ENCODE measurements around the gene MARK1. TPM values are rescaled to one million over a fixed set of nuclear protein-coding genes. Genes with fewer than 3 reads are reported as not detected.
A peak's percentile ranks its signal among the peaks of the same experiment; 100 is the strongest.

MARK1 gene
- total RNA-seq, 1 experiment from 2014 or later = 0.40 TPM

DNA sequence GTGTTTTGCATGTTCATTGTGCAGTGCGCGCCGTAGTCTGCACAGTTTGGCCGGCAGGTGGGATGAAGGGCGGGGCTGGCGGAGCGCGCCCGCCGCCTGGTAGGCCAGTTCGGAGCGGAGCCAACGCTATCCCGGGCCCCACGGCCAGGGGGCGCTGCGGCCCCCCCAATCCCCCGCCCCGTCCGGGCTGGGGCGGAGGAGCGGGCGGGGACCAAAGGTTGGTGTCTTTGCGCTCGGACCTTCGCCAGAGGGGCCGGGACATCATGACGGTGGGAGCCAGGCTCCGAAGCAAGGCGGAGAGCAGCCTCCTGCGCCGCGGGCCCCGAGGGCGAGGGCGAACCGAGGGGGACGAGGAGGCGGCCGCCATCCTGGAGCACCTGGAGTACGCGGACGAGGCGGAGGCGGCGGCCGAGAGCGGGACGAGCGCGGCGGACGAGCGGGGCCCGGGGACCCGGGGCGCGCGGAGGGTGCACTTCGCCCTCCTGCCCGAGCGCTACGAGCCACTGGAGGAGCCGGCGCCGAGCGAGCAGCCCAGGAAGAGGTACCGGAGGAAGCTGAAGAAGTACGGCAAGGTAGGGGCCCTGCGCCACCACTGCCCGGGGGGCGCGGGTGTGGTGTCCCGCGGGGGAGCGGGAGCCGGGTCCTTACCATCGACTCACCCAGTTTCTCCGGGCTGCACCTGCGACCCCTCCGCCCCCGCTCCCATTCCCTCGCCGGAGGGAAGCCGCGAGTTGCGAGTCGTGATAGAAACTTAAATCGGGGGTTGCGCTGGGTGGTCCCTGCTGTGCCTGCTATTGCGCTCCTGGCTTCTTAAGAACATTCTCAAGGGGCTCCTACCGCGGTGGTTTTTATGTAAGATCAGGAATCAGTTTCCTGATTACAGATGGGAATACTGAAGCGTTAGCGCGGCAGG, 162.5 kb downstream of the MARK1 start, which contains the start of gene C1orf115:
Gene C1orf115 (plus strand): TSS at position 224 of the 913 bp plus-strand sequence. CDS start 40 bp downstream, at position 264.
- no peaks in the 10 kb centered on the region for H3K9me3 ChIP-seq (ENCODE audit: low read length)
- H4K20me1 ChIP-seq (ENCODE audit: low read length) = no peaks in the 10 kb centered on the region
- intact Hi-C loops (cut with micrococcal nuclease) = loop anchor here (1.0 kb wide), 2 partner anchors 43 to 86 kb away; no protein-coding TSS in a partner anchor
- ATAC-seq (peak; percentile 81), DNase-seq (peak; percentile 95)
- ChIA-PET POLR2A (ENCODE audit: unreplicated experiment) (no interaction called here), CTCF (interaction anchor here (0.5 to 1.5 kb wide), 3 partner anchors 43 to 1031 kb away, joined by 3 to 10 read pairs (median 4); no protein-coding TSS in a partner anchor)
- H3K4me1 ChIP-seq (ENCODE audit: insufficient read depth, low read length) = peaks cover 7% of the 10 kb centered on the region; the same call in 1 of the 2 replicates
- peak within 1 kb of the TSS; percentile 50; the same call in 1 of the 2 replicates for H3K9ac ChIP-seq (ENCODE audit: low read length)
- H3F3A ChIP-seq (ENCODE audit: low read length, unreplicated experiment) = no peaks in the 10 kb centered on the region
- H3K27ac ChIP-seq (ENCODE audit: low read length) = no peak within 1 kb of the TSS
- no TSS peak for BruUV-seq (replicated peaks)
- H3K9me2 ChIP-seq (replicated peaks; ENCODE audit: low read length) = no peaks in the 10 kb centered on the region
- TF ChIP-seq, protein P1, sequence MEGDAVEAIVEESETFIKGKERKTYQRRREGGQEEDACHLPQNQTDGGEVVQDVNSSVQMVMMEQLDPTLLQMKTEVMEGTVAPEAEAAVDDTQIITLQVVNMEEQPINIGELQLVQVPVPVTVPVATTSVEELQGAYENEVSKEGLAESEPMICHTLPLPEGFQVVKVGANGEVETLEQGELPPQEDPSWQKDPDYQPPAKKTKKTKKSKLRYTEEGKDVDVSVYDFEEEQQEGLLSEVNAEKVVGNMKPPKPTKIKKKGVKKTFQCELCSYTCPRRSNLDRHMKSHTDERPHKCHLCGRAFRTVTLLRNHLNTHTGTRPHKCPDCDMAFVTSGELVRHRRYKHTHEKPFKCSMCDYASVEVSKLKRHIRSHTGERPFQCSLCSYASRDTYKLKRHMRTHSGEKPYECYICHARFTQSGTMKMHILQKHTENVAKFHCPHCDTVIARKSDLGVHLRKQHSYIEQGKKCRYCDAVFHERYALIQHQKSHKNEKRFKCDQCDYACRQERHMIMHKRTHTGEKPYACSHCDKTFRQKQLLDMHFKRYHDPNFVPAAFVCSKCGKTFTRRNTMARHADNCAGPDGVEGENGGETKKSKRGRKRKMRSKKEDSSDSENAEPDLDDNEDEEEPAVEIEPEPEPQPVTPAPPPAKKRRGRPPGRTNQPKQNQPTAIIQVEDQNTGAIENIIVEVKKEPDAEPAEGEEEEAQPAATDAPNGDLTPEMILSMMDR (conservative IDR thresholded peaks at IDR 0.05; ENCODE audit: low read depth, low read length) = peak; percentile 96
- TF ChIP-seq EZH2phosphoT487 (IDR thresholded peaks at IDR 0.05; ENCODE audit: borderline replicate concordance, low read length) (no peak), EZH2 (IDR thresholded peaks at IDR 0.05; ENCODE audit: low read length, unreplicated experiment) (no peak)
- no peaks in the 10 kb centered on the region for H3K36me3 ChIP-seq (ENCODE audit: low read depth, low read length)
- H3K4me3 ChIP-seq (ENCODE audit: low read length) = peak within 1 kb of the TSS; percentile 82
- peak within 1 kb of the TSS; percentile 91 for H2AFZ ChIP-seq (ENCODE audit: low read length)
- no peaks in the 10 kb centered on the region for H3K79me2 ChIP-seq (ENCODE audit: low read length)
- no peaks in the 10 kb centered on the region for H3K27me3 ChIP-seq (ENCODE audit: low read length)
- H3K4me2 ChIP-seq (ENCODE audit: low read length) = peak within 1 kb of the TSS; percentile 92

- BruUV-seq (replicated peaks) = TSS peak; percentile 41
- CTCF ChIA-PET = interaction anchor here (0.5 to 1.5 kb wide), 5 partner anchors 42 to 1032 kb away, joined by 3 to 10 read pairs (median 3); no protein-coding TSS in a partner anchor
These were observed 163.2 kb downstream of the MARK1 start for GRCh38 chr1:220691053-220691684.

More at GRCh38 chr1:220691053-220691684, 163.2 kb downstream of the MARK1 start:
- H4K20me1 ChIP-seq (ENCODE audit: low read length) = no peaks in the 10 kb centered on the region
- no peaks in the 10 kb centered on the region for H3K27me3 ChIP-seq (ENCODE audit: low read length)
- H3K4me2 ChIP-seq (ENCODE audit: low read length) = peak overlapping the region; percentile 92
- DNase-seq (no peak), ATAC-seq (peak; percentile 3; the same call in 1 of the 2 replicates)
- POLR2A ChIA-PET (ENCODE audit: unreplicated experiment) = no interaction called here
- TF ChIP-seq EZH2 (IDR thresholded peaks at IDR 0.05; ENCODE audit: low read length, unreplicated experiment) (no peak), EZH2phosphoT487 (IDR thresholded peaks at IDR 0.05; ENCODE audit: borderline replicate concordance, low read length) (no peak)
- TF ChIP-seq, protein P1 (conservative IDR thresholded peaks at IDR 0.05; ENCODE audit: low read depth, low read length) = no peak
- H3K79me2 ChIP-seq (ENCODE audit: low read length) = no peaks in the 10 kb centered on the region
- H3K9me2 ChIP-seq (replicated peaks; ENCODE audit: low read length) = no peaks in the 10 kb centered on the region
- no peaks in the 10 kb centered on the region for H3F3A ChIP-seq (ENCODE audit: low read length, unreplicated experiment)
- H3K4me3 ChIP-seq (ENCODE audit: low read length) = peak overlapping the region; percentile 82
- H3K4me1 ChIP-seq (ENCODE audit: insufficient read depth, low read length) = peaks cover 7% of the 10 kb centered on the region; the same call in 1 of the 2 replicates
- no peaks in the 10 kb centered on the region for H3K36me3 ChIP-seq (ENCODE audit: low read depth, low read length)
- peak overlapping the region; percentile 91 for H2AFZ ChIP-seq (ENCODE audit: low read length)
- intact Hi-C loops (cut with micrococcal nuclease) = no loop called here
- H3K9me3 ChIP-seq (ENCODE audit: low read length) = no peaks in the 10 kb centered on the region
- H3K9ac ChIP-seq (ENCODE audit: low read length) = peak overlapping the region; percentile 50; the same call in 1 of the 2 replicates
- no peak overlapping the region for H3K27ac ChIP-seq (ENCODE audit: low read length)
